Activated T-cell treated with anti-CD3 and anti-CD28 coated beads for 48 hours (primary cell): ENCODE data around the gene RARB.

Experiments
- DNase-seq: peaks from one replicate; pipeline ENCODE4 v3.0.0-alpha.2; 2020; ENCODE audit warnings: low read depth

RARB gene

DNA sequence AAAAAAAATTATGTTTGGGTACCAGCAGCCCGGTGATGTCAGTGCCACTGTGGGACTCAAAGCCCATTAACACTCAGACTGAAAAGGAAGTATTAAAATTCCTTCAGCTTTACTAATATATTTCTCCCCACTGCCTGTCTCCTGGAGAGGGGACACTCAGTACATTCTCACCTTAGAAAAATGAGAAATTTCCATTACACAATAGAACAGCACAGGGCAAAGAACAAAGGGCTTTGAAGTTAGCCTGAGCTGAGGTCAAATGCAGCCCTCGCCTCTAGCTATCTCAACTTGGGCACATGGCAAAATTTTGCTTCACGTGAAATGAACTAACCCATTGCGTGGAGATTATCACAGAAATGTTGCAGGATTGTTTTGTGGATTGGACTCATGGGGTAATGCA lies 80.8 kb downstream of the RARB start:
- DNase-seq: no peak

DNA sequence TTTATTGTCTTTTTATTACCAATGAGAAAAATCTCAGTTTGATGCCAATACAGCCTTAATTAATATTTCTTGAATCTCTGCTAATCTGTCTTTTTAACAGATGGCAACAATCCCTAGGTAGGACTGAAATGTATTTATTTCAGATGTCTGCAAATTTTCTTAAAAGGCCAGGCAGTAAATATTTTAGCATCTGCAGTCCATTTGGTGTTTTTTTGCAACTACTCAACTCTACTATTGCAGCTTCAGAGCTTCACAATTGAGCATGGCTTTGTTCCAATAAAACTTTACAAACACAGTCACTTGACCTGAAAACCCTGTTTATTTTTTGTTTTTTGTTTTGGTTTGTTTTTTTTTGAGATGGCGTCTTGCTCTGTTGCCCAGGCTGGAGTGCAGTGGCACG lies 82.7 kb downstream of the RARB start:
- DNase-seq: no peak

DNA sequence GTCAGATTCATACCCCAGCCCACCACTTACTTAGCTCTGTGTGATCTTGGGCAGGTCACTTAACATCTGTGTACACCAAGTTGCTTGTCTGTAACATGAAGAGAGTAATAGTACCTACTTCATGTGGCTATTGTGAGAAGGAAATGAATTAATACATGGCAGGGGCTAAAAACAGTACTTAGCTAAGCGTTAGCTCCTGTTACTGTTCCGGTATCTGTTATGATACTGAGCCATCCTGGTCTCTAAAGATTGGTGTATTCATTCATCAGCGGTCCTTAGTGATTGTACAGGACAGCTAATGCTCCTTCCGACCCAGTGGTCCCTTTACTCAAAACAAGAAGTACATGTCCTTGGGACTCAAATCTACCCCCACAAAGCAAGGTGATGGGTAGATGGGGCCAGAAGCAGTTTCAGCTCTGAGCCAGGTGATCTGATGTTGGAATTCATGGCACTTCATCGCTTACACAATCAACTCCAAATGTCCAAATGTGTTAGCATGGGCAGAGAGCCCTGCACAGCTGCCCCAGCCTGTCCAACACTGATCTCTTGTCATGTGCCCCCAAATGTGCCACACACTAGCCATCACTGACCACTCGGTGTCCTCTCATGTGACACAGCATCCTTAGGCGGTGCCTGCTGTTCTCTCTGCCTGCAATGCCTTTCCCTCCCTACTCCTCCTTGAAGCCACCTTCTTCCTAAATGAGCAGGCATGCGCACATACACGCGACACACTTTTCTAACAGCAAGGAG lies 84.1 kb downstream of the RARB start:
- DNase-seq: no peak

DNA sequence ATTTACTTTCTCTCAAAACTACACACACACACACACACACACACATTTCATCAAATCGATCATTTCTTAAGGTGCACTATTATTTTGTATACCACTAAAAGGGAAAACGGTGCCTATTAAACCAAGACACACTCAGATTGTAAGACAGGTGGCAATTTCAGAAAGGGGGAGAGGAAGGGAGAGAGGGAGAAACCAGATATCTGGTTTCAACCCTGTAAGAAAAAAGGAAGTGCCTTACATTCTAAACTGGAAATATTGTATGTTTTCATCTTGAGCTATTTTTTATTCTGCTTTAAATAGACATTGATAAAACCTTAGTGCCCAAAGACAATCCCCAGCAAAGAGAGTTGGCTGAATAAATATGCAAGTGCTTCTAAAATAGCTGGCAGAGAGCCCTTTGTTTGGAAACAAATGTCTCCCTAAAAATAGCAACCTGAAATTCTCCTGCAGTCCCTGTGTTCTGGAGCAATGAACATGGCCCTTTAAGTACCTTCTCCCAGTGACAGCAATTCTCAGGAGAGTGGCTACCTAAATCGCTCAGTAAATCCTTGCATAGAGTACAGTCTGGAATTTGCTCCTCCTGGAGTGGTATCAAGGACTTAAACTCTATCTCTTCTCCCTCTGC lies 85.7 kb downstream of the RARB start:
- no peak for DNase-seq

DNA sequence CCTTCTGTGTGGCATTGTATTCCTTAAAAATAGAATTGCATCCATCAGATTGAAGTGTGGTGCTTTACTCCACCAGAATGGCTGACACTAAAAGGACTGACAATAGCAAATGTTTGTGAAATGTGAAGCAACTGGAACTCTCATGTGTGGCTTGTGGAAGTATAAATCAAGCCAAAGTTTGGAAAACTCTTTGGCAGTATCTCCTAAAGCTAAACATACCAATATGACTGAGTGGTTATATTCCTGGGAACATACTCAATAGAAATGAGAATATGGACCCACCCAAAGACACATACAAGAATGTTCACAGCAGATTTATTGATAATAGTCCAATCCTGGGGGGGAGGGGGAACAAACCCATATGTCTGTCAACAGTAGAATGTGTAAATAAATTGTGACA lies 87.1 kb downstream of the RARB start:
- no peak for DNase-seq

DNA sequence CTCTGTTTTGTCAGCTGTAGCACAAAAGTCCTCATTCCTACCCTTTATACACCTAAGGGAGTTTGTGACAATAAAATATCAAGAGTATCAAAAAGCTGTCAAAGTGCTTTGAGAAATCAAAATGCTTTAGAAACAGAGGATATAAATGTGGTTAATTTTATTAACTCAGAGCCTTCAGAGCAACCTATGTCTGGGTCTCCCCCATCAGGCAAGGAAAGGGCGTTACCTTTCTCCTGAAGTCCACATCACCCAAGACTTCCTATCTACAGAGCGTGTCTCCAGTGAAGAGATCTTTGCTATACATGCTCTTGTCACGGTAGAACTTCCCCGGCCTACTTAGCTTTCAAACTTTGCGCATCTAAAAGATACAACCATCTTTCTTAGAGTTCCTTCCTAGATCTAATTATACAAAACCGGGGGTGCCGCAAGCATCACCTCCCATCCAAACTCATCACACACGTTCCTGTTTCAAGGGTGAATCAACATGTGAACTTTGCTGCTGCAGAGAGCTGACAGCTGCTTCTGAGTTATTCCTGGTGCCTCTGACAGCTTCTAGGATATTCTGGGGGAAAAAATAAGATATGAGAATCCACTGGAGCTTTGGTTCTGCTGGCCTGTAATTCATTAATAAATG lies 93.0 kb downstream of the RARB start:
- no peak for DNase-seq

DNA sequence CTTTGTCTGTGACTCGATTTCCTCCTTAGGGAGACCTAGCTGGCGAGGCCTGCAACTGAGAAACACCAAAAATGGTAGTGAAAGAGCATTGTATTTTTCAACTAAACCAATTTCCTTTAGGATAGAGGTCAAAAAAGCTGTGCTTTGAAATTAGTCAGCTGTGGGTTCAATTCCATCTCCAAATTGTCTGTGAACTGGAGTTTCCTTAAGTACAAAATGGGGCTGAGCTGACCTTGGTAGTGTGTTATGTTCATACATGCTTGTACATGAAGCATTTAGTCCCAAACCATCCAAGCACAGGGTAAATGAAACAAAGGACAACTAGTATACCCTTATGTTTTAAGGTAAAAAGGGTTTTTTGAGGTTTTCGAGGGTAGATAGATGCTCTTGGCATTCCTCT lies 99.3 kb downstream of the RARB start:
- no peak for DNase-seq

DNA sequence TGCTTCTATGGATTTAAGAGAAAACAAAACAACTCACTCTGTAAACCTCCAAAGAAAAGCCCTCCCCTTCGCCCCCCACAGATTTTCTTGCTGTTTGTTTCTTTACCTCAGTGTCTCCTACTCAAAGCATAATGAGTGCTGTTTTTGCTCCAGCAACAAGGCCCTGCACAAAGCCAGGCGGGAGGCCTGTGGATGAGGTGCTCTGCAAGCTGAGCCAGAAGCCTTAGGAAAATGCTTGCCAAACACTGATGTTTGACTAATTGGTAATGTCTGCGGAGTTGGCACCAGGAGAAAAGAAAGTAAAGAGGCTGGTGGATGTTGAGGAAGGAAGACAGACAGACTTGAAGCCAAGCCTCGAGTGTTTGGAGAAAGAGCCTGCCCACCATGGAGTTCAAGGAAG lies 99.7 kb downstream of the RARB start:
- no peak for DNase-seq

DNA sequence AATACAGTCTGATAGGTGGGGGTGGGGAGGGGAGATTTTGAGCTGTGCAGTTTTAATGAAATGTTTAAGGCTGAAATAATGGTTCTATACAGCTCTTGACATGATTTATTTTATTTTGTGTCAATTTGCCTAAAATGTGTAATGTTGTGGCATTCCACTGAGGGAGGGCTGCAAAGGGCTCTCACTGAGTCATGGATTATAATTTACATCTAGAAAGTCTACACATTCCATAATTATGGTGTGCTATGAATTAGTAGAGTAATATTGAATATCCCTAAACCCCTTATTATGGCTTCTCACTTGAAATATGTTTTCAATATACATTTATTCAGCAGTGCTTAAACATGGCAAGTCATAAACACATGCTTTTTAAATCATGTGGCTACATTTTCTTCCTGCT lies 103.9 kb downstream of the RARB start:
- DNase-seq: no peak

DNA sequence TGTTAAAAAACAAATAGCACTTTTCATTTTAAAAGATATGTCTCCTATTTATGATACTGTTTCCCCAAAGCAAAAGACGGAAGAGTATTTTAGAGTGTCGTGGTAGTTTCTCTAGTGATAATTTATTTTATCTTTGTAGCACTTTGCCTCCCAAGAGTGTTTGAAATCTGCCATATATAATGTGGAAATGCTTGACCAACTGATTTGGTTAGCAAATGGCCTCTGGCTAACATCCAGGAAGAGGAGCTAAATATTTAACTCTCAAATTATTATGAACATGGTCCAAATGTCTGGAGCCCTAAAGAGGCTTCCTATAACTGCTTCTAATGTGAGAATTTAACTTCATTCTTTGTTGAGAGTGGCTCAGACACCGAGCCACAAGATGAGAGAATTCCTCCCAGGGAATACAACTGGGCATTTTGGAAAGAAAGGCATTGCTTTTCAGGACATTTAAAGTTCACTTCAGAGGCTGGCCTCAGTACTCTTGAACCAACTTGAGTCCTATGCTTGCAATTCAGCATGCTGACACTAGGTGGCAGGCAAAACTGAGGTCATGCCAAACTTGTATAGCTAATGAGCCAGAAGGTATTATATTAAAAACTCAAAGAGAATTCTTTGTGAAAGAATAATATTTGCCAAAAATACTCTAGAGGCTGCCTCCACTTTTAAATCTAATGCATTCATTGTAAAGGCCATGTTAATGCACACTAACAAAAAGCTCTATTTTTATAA lies 104.5 kb downstream of the RARB start:
- DNase-seq: peak; percentile 21

DNA sequence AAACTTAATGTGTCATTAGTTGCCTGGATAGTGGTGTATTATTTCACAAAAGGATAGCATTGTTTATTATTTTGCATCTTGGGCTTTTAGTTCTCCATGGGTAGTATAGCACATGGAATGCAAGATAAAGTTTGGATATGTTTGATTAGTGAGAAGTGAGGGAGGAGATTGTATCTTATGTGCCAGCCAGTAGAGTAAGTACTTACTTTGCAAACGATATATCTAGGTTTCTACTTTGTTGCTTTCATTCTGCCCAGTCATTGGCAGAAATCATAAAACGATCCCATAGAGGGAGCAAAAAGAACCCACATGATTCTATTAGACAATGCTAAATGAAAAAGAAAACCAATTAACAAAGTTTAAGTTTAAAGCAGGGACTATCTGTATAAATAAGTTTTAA lies 105.3 kb downstream of the RARB start:
- DNase-seq: no peak

DNA sequence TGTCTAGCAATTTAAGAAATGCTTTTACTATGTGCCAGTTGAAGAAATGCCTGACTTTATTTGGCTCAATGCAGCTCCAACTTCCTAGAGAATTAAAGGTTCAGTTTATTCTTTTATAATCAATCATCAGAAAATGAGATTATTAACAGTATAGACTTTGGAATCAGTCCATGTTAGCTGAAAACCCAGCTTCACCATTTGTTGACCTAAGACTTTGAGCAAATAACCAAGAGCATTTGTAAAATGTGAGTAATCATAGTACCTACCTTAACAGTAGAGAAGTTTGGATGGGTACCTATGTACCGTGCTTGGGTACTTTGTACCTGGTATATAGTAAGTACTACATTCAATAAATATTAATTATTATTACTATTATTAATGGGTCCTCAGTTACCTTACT lies 105.9 kb downstream of the RARB start:
- DNase-seq: no peak

DNA sequence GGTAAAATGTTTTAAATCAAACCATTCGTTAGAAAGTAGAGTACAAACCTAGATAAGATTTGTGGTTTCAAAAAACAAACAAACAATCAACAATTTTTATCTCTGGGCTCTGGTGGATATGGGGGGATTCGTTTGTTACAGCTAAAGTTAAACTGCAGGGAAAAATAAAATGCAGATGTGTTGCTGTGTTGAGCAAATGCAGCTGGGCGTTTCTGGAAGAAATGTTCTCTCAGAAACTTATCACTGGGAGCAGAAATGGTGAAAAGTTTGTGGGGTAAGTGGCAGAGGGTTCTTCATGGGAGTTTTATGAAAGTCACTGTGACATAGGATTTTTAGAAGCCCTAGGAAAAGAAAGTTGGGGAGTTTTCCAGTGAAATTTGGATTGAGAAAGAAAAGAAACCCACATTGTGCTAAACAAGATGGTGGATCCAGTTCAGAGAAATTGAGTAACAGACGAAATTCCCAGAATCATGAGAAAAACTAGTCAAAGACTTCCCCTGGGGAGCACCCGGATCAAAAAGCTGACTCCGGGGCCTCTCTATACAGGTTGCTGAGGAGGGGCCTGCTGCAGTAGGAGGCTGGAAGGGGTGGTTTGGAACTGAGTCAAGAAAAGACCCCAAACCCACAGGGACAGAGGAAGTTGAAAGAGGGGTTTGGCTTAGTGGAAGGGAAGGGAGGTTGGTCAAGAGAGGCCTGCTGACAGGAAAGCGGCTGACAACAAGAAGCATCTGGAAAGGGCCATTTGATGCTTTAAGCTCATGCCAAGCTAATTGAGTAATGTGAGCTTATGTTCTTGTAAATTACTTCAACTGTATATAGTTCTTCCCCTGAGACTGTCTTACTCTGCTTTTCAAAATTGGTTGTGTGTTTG lies 108.7 kb downstream of the RARB start:
- no peak for DNase-seq

DNA sequence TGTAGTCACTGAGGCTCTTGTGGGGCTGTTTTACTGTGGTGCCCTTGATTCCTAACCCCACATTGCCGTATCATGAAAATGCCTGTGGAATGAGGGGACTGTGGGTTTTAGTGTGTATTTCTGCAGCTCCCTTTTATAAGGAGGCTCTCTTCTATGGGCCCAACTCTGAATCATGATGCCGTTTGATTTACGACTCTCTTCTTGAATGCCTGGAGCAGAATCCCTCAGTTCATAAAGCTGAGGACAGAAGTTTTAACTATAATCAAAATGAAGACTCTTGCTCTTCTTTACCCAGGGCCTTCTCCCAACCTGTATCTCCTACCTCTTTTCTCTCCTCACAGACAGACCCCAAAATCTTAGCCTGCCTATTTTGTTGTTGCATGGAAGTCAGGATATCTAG lies 109.5 kb downstream of the RARB start:
- no peak for DNase-seq

DNA sequence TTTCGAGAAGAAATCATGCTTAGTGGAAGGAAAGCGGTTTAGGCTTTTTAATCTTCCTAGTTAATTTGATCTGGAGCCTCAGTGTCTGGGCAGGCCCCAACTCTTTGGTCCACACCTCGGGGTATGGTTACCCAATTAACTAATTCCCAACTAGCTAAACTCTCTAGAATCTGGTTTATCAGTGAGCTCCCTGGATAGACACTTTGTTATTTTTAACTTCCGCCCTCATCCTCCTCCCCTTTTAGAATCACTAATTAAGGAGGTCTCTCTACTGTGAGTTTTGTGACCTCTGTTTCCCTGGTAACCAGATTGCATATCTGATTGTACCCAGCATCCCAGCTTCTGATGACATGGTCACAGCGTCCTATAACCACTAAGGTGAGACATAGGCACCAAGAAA lies 112.2 kb downstream of the RARB start:
- no peak for DNase-seq

DNA sequence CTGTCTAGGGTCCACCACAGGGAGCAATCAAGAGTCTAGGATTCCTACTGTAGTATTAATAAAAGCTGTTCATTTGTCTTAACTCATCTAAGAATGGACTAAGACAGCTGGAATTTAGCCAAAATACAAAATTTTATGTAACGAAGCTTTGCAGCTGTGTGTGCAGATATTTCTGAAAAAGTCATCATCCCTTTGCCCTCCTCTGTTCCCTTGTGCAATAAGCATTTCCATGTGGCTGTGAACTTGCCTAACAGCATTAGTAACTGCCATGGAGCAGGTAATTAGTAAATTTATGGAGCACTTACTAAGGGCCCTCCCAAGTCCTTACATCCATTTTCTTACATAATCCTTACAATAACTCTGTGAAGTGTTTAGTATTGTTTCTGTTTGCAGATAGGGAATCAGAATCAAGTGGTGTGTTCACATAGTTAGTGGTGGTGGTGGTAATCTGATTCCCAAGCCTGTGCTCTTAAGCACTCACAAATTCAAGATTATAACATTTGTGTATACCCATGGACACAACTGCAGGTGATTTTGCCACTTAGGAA lies 114.5 kb downstream of the RARB start:
- DNase-seq: no peak

DNA sequence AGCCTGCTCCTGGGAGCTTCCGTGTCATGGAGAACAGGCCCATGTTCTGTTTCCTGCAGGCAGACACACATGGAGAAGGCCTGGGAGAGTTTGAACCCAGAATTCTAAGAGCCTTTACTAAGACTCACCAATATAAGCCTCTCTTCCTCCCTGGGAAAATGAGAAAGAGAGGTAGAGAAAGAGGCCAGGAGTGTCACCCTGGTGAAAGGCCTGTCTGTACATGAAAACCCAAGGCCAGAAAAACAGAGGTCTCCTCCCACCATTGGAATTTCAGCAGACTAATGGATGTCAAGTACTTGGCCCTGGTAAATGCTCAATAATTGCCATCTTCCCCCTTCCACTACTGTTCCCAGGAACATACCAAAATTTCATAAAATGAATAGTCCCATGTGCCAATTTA lies 119.0 kb downstream of the RARB start:
- no peak for DNase-seq

DNA sequence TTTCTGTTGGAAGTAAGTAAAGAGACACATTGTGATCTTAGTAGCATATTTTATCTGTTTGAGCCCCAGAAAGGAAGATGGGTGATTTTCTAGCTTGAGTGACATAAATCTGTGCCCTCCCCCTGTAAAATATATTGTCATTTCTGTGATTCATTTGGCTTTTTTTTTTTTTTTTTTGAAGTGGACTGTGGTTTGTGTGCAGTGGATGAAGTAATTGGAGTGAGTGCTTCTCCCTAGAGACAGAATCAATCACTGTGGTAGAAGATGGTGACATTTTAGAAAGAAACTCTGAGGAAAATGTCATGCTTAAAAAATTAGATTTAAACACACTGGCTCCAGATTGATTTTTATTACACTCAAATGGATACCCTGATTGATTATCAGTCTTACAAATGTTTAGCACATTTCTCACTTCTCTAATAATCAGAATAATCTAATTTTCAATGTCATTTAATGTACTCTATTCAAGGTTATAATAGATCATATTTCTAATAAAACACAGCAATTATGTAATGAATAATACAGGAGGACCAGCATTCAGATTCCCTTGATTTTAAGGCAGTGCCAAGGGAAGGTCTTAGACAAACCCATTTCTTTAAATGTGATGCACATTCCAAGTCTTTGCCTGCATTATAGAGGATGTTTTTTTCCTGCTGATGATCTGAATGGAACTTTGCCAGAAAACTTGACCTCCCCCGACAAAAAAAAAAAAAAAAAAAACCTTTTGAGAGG lies 120.0 kb downstream of the RARB start:
- DNase-seq: no peak

DNA sequence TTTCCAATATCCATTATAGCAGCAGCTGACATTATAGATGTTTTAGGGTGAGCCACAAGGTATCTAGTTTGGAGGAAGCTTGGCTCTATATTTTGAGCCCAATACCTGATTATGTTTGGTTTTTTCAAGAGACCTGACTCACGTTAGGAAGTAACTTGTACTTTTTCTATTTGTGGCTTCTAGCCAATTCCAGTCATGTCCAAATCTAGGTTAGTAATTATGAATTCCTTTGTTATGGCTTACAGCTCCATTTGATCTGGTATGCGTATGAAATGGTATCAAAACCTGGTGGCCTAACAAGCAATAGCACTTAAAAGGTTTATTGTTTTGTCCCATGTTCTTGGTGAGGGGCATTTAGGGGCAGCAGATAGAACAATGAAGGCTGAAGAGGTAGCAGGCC lies 120.8 kb downstream of the RARB start:
- no peak for DNase-seq

DNA sequence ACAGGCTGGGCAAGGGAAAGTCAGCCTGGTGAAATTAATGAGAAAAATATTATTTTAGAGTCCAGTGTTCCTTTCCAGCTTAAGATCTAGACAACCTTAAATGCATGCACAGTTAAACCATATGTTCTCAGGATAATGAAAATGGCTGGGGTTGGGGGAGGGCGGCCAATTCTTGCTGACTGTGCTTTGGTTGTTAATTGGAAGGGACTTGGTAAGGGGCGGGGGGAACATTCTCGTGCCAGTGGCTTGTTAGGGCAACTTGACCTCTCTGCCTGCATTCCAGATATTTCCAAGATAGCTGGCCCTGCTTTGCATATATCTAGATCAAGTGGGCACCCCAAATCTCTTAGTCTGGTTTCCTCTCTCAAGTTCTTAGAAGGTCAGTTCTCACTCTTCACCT lies 124.2 kb downstream of the RARB start:
- no peak for DNase-seq

DNA sequence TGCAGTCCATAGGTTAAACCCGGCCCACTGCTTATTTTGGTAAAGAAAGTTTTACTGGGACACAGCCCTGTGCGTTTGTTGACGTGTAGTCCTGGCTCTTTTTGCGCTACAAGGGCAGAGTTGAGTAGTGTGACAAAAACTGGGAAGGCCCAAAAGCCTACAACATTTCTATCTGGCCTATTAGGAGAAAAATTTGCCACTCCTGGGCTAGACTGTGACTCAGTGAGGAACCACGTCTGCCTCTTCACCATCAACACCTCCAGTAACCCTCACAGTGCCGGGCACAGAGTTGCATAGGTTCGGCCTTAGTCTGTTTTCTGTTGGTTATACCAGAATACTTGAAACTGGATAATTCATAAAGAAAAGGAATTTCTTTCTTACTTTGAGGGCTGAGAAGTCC lies 126.3 kb downstream of the RARB start:
- no peak for DNase-seq
